ENCODE data around the gene LYPD5.
"Not testable (repeated sequence)": the region's sequence is repeated elsewhere in the genome, so short reads cannot be mapped to it uniquely, and the experiment has no call there.

LYPD5 gene

DNA sequence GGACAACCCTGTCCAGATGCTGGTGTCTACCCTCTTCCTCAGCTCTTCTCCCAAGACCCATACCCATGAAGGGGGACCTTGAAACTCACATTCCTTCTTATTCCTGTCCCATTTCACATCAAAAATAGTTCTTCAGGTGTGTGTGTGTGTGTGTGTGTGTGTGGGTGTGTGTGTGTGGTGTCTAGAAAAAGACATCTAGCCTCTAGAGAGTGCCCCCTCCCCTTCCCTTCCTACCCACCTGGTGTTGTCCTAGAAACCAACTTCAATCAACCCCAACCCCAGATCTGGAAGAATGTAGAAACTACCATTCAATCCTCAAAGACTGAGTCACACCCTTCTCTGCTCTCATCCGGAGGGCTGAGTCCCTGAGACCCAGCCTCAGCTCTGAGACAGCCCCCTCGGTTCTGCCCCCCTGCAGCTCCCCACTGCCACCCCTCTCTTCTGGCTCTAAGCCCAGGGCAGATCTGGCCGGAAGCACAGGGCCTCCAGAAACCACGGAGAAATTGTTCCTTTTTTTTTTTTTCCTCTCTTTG is 25.0 kb downstream of the LYPD5 start:
- H3K4ac ChIP-seq (ENCODE audit: low read depth, low read length), result no peak overlapping the region
- H3K79me1 ChIP-seq (ENCODE audit: low read length), result peaks cover 19% of the 10 kb centered on the region
- no peak overlapping the region for H3K9ac ChIP-seq (ENCODE audit: low read length)
- H3K4me2 ChIP-seq (ENCODE audit: low read length), result no peak overlapping the region
- H4K8ac ChIP-seq (ENCODE audit: low read depth, low read length), result no peak overlapping the region
- H3K9me3 ChIP-seq (ENCODE audit: insufficient read depth, low read depth, low read length), result peaks cover 6% of the 10 kb centered on the region
- no peak overlapping the region for H3K23ac ChIP-seq (ENCODE audit: low read length)
- no peak overlapping the region for H3K27ac ChIP-seq (ENCODE audit: low read depth, low read length)
- peaks cover 5% of the 10 kb centered on the region for H3K27me3 ChIP-seq (ENCODE audit: insufficient read depth, low read length)
- H4K12ac ChIP-seq (ENCODE audit: low read depth, low read length), result no peak overlapping the region
- H3K4me1 ChIP-seq (ENCODE audit: control insufficient read depth in 1 of 2, insufficient read depth in 2 of 2, low read length in 2 of 2), result peaks cover 33 to 34% of the 10 kb centered on the region in 2 experiments
- no peak overlapping the region for H2AK5ac ChIP-seq (ENCODE audit: low read length)
- no peak overlapping the region for H3K18ac ChIP-seq (ENCODE audit: low read length)
- no peak overlapping the region for H2BK5ac ChIP-seq (ENCODE audit: low read depth, low read length, poor library complexity)
- H2AFZ ChIP-seq (ENCODE audit: insufficient read depth, low read length, poor library complexity), result no peak overlapping the region
- H3K36me3 ChIP-seq (ENCODE audit: control insufficient read depth in 1 of 2, insufficient read depth in 2 of 2, low read length in 2 of 2), result no peaks in the 10 kb centered on the region
- H4K91ac ChIP-seq (ENCODE audit: low read depth, low read length), result peak overlapping the region; percentile 26
- H2BK12ac ChIP-seq (ENCODE audit: low read length), result no peak overlapping the region
- no peak for DNase-seq
- H2BK120ac ChIP-seq (ENCODE audit: insufficient read depth, low read length, poor library complexity), result no peak overlapping the region
- peaks cover 2% of the 10 kb centered on the region for H3K79me2 ChIP-seq (ENCODE audit: control insufficient read depth, insufficient read depth, low read length, poor library complexity)
- no peak overlapping the region for H3K4me3 ChIP-seq (ENCODE audit: low read depth, low read length)
- no peak overlapping the region for H3K14ac ChIP-seq (ENCODE audit: low read length)
- no CpG with 5 or more reads among the region's 4 CpGs for WGBS (ENCODE audit: extremely low coverage, insufficient coverage, insufficient read length)

DNA sequence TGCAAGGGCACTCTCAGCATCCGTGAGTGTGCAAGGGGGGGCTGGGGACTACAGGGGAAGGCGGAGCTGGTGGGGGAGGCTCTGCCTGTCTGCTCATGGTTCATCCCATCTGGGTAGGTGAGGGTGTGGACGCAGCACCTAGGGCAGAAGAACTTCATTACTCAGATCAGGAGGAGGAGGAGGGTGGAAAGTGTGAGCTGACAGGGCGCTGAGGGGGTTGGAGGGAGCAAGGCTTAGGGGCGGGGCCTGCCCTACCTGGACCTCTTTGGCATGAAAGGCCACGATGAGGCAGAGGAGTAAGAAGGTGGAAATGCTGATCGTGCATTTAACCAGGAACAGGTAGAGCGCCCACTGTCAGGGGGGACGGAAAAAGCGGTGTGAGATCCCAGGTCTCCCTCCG is 26.0 kb downstream of the LYPD5 start:
- Histone ChIP-seq H4K8ac (ENCODE audit: low read depth, low read length) (no peak overlapping the region), H2AK5ac (ENCODE audit: low read length) (no peak overlapping the region), H2BK12ac (ENCODE audit: low read length) (no peak overlapping the region), H3K4me3 (ENCODE audit: low read depth, low read length) (no peak overlapping the region), H4K91ac (ENCODE audit: low read depth, low read length) (peak overlapping the region; percentile 30), H2BK5ac (ENCODE audit: low read depth, low read length, poor library complexity) (no peak overlapping the region), H3K9ac (ENCODE audit: low read length) (no peak overlapping the region), H3K4me2 (ENCODE audit: low read length) (no peak overlapping the region), H3K9me3 (ENCODE audit: insufficient read depth, low read depth, low read length) (peaks cover 4% of the 10 kb centered on the region), H3K4me1 (ENCODE audit: control insufficient read depth in 1 of 2, insufficient read depth in 2 of 2, low read length in 2 of 2) (peaks cover 31% of the 10 kb centered on the region in 2 experiments), H4K12ac (ENCODE audit: low read depth, low read length) (no peak overlapping the region), H3K79me2 (ENCODE audit: control insufficient read depth, insufficient read depth, low read length, poor library complexity) (peaks cover 2% of the 10 kb centered on the region), H3K36me3 (ENCODE audit: control insufficient read depth in 1 of 2, insufficient read depth in 2 of 2, low read length in 2 of 2) (peaks cover 0 to 2% of the 10 kb centered on the region in 2 experiments), H2AFZ (ENCODE audit: insufficient read depth, low read length, poor library complexity) (no peak overlapping the region), H3K14ac (ENCODE audit: low read length) (no peak overlapping the region), H3K27ac (ENCODE audit: low read depth, low read length) (no peak overlapping the region), H3K79me1 (ENCODE audit: low read length) (peaks cover 16% of the 10 kb centered on the region), H3K4ac (ENCODE audit: low read depth, low read length) (no peak overlapping the region), H2BK120ac (ENCODE audit: insufficient read depth, low read length, poor library complexity) (no peak overlapping the region), H3K27me3 (ENCODE audit: insufficient read depth, low read length) (peaks cover 5% of the 10 kb centered on the region), H3K23ac (ENCODE audit: low read length) (no peak overlapping the region), H3K18ac (ENCODE audit: low read length) (no peak overlapping the region)
- DNase-seq, result no peak
- no CpG with 5 or more reads among the region's 11 CpGs for WGBS (ENCODE audit: extremely low coverage, insufficient coverage, insufficient read length)

DNA sequence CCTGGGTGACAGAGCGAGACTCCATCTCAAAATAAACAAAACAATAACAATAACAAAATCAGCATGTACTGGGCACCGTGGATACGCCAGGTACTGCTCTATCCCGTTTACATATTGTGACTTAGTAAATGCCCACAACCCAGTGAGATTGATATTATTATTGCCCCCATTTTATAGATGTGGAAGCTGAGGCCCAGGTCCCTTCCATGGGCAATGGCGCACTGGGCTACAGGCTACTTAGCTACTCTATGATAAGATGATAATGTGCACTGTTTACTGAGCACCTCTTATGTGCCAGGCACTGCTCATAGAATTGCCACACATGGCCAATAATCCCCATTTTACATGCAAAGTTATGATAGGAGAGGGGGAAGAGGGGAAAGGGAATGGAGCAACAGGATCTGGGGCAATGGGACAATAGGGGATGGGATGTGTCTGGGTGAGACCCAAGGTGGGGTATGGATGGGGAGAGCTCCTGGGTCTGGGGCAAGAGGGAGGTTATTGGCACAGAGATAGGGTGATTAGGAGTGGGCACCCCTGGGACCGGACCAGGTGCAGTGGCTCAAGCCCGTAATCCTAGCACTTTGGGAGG is 26.9 kb downstream of the LYPD5 start:
- WGBS (ENCODE audit: extremely low coverage, insufficient coverage, insufficient read length), result no CpG with 5 or more reads among the region's 7 CpGs
- H3K4me3 ChIP-seq (ENCODE audit: low read depth, low read length), result no peak overlapping the region

DNA sequence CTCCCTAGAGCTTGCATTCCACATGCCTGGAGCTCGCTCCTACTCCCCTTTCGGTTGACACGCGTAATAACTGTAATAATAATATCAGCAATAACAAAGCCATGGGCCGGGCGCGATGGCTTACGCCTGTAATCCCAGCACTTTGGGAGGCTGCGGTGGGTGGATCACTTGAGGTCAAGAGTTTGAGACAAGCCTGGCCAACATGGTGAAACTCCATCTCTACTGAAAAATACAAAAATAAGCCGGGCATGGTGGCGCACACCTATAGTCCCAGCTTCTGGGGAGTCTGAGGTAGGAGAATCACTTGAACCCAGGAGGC is 27.3 kb downstream of the LYPD5 start:
- H2BK5ac ChIP-seq (ENCODE audit: low read depth, low read length, poor library complexity); H3K14ac ChIP-seq (ENCODE audit: low read length); H2BK120ac ChIP-seq (ENCODE audit: insufficient read depth, low read length, poor library complexity); H3K27ac ChIP-seq (ENCODE audit: low read depth, low read length); H2AK5ac ChIP-seq (ENCODE audit: low read length); DNase-seq; H3K36me3 ChIP-seq (ENCODE audit: control insufficient read depth in 1 of 2, insufficient read depth in 2 of 2, low read length in 2 of 2); H3K18ac ChIP-seq (ENCODE audit: low read length); H3K4me3 ChIP-seq (ENCODE audit: low read depth, low read length); H4K8ac ChIP-seq (ENCODE audit: low read depth, low read length); H3K9me3 ChIP-seq (ENCODE audit: insufficient read depth, low read depth, low read length); H3K79me2 ChIP-seq (ENCODE audit: control insufficient read depth, insufficient read depth, low read length, poor library complexity); H3K4ac ChIP-seq (ENCODE audit: low read depth, low read length); H4K91ac ChIP-seq (ENCODE audit: low read depth, low read length); H4K12ac ChIP-seq (ENCODE audit: low read depth, low read length); H3K9ac ChIP-seq (ENCODE audit: low read length); H2BK12ac ChIP-seq (ENCODE audit: low read length); H2AFZ ChIP-seq (ENCODE audit: insufficient read depth, low read length, poor library complexity); H3K23ac ChIP-seq (ENCODE audit: low read length); H3K79me1 ChIP-seq (ENCODE audit: low read length); H3K27me3 ChIP-seq (ENCODE audit: insufficient read depth, low read length): not testable (repeated sequence)
- Histone ChIP-seq H3K4me1 (ENCODE audit: control insufficient read depth in 1 of 2, insufficient read depth in 2 of 2, low read length in 2 of 2) (peaks cover 25 to 28% of the 10 kb centered on the region in 2 experiments), H3K4me2 (ENCODE audit: low read length) (peak overlapping the region; percentile 53)
- WGBS (ENCODE audit: extremely low coverage, insufficient coverage, insufficient read length), result no CpG with 5 or more reads among the region's 11 CpGs

More for the DNA sequence above, 26.9 kb downstream of the LYPD5 start:
- Histone ChIP-seq H2BK5ac (ENCODE audit: low read depth, low read length, poor library complexity) (no peak overlapping the region), H3K4me1 (ENCODE audit: control insufficient read depth in 1 of 2, insufficient read depth in 2 of 2, low read length in 2 of 2) (peaks cover 27 to 28% of the 10 kb centered on the region in 2 experiments), H3K9me3 (ENCODE audit: insufficient read depth, low read depth, low read length) (peaks cover 3% of the 10 kb centered on the region), H3K4ac (ENCODE audit: low read depth, low read length) (no peak overlapping the region), H3K14ac (ENCODE audit: low read length) (no peak overlapping the region), H3K36me3 (ENCODE audit: control insufficient read depth in 1 of 2, insufficient read depth in 2 of 2, low read length in 2 of 2) (peaks cover 4 to 7% of the 10 kb centered on the region in 2 experiments), H4K8ac (ENCODE audit: low read depth, low read length) (no peak overlapping the region), H3K27me3 (ENCODE audit: insufficient read depth, low read length) (peaks cover 5% of the 10 kb centered on the region), H2AK5ac (ENCODE audit: low read length) (no peak overlapping the region), H4K91ac (ENCODE audit: low read depth, low read length) (no peak overlapping the region), H3K9ac (ENCODE audit: low read length) (no peak overlapping the region), H3K79me2 (ENCODE audit: control insufficient read depth, insufficient read depth, low read length, poor library complexity) (peaks cover 2% of the 10 kb centered on the region), H2AFZ (ENCODE audit: insufficient read depth, low read length, poor library complexity) (no peak overlapping the region), H3K23ac (ENCODE audit: low read length) (no peak overlapping the region), H2BK120ac (ENCODE audit: insufficient read depth, low read length, poor library complexity) (no peak overlapping the region), H3K27ac (ENCODE audit: low read depth, low read length) (no peak overlapping the region), H3K4me2 (ENCODE audit: low read length) (no peak overlapping the region), H2BK12ac (ENCODE audit: low read length) (no peak overlapping the region), H4K12ac (ENCODE audit: low read depth, low read length) (no peak overlapping the region), H3K79me1 (ENCODE audit: low read length) (peaks cover 8% of the 10 kb centered on the region), H3K18ac (ENCODE audit: low read length) (no peak overlapping the region)
- DNase-seq, result no peak

All from trophoblast cell (in vitro differentiated cells and primary cell).